LNCAP (cell line): ENCODE measurements around the gene GRM7.
A peak's percentile ranks its signal among the peaks of the same experiment; 100 is the strongest.

ENCODE experiments used
- CTCF ChIP-seq: fragments of 450-650 bp; IDR thresholded peaks from 2 replicates; pipeline ENCODE4 v1.5.1; 2017; ENCODE audit warnings: mild to moderate bottlenecking

GRM7 gene

GRCh38 chr3:7282988-7283387, 422.1 kb downstream of the GRM7 start:
- TF ChIP-seq CTCF = no peak

- peak; percentile 55 for TF ChIP-seq CTCF
Measured at GRCh38 chr3:7285505-7285904, 424.6 kb downstream of the GRM7 start.

GRCh38 chr3:7288133-7288532, 427.2 kb downstream of the GRM7 start:
- TF ChIP-seq CTCF = no peak

GRCh38 chr3:7289121-7289520, 428.2 kb downstream of the GRM7 start:
- no peak for TF ChIP-seq CTCF

- no peak for TF ChIP-seq CTCF
Measured at GRCh38 chr3:7290077-7290825, 429.3 kb downstream of the GRM7 start.

- TF ChIP-seq CTCF = no peak
Measured at GRCh38 chr3:7292362-7292761, 431.4 kb downstream of the GRM7 start.

- no peak for TF ChIP-seq CTCF
Measured at GRCh38 chr3:7293286-7293685, 432.4 kb downstream of the GRM7 start.

GRCh38 chr3:7305561-7305960, 444.6 kb downstream of the GRM7 start:
- TF ChIP-seq CTCF = no peak
